ENCODE measurements around the gene TH.

DNA sequence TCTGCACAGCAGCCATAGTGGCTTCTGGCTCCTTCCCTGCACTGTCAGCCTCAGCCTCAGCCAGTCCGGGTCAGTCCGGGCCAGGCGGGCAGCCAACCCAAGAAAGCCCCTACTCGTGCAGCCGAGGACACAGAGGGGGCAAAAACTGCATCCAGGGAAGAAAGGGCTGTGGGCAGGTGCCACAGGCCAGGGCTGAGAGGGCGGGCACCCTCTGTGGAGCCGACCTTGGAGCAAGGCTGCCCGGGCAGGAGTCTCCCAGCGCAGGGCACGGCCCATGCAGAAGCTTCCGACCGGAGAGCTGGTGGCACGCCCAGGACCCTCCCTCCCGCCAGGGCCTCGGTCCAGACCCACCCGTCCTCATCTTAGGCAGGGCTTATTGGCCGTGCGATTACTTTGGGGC lies 10.5 kb upstream of the TH start:
- no peak for TF ChIP-seq EZH2phosphoT487 (IDR thresholded peaks at IDR 0.05; ENCODE audit: borderline replicate concordance)
- TF ChIP-seq, protein P1, sequence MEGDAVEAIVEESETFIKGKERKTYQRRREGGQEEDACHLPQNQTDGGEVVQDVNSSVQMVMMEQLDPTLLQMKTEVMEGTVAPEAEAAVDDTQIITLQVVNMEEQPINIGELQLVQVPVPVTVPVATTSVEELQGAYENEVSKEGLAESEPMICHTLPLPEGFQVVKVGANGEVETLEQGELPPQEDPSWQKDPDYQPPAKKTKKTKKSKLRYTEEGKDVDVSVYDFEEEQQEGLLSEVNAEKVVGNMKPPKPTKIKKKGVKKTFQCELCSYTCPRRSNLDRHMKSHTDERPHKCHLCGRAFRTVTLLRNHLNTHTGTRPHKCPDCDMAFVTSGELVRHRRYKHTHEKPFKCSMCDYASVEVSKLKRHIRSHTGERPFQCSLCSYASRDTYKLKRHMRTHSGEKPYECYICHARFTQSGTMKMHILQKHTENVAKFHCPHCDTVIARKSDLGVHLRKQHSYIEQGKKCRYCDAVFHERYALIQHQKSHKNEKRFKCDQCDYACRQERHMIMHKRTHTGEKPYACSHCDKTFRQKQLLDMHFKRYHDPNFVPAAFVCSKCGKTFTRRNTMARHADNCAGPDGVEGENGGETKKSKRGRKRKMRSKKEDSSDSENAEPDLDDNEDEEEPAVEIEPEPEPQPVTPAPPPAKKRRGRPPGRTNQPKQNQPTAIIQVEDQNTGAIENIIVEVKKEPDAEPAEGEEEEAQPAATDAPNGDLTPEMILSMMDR (conservative IDR thresholded peaks at IDR 0.05; ENCODE audit: low read length): no peak
